ENCODE measurements around the gene LRRC7. TPM values are rescaled to one million over a fixed set of nuclear protein-coding genes. Genes with fewer than 3 reads are reported as not detected.

The LRRC7 gene
- total RNA-seq, 4 donors from 2014 or later: 0.62 to 2.1 (median 1.3) TPM

DNA sequence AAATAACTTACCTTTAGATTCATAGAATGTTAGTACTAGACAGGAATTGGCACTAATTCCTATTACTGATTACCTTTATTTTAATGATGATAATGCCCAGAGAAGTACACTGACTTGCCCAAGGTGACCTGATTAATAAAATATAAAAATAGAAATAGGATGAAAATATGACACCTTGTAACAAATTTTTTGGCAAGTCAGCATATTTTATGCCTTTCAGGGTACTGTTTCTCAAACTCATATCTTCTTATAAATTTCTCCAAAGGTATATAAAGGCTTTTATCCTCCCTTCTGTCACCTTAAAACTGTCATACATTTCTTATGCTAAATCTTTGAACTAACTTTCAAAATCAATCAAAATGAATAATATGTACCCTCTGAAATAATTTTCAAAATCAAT is 466.2 kb downstream of the LRRC7 start:
- Histone ChIP-seq H3K4me1 (no peaks in the 10 kb centered on the region), H3K9me3 (no peaks in the 10 kb centered on the region), H3K27me3 (no peaks in the 10 kb centered on the region), H3K27ac (no peak overlapping the region), H3K4me3 (no peak overlapping the region), H3K36me3 (no peaks in the 10 kb centered on the region)
- TF ChIP-seq, protein P1, sequence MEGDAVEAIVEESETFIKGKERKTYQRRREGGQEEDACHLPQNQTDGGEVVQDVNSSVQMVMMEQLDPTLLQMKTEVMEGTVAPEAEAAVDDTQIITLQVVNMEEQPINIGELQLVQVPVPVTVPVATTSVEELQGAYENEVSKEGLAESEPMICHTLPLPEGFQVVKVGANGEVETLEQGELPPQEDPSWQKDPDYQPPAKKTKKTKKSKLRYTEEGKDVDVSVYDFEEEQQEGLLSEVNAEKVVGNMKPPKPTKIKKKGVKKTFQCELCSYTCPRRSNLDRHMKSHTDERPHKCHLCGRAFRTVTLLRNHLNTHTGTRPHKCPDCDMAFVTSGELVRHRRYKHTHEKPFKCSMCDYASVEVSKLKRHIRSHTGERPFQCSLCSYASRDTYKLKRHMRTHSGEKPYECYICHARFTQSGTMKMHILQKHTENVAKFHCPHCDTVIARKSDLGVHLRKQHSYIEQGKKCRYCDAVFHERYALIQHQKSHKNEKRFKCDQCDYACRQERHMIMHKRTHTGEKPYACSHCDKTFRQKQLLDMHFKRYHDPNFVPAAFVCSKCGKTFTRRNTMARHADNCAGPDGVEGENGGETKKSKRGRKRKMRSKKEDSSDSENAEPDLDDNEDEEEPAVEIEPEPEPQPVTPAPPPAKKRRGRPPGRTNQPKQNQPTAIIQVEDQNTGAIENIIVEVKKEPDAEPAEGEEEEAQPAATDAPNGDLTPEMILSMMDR (IDR thresholded peaks at IDR 0.05 in 4 of 5, conservative IDR thresholded peaks at IDR 0.05 in 1 of 5): no peak
- TF ChIP-seq POLR2A (IDR thresholded peaks at IDR 0.05): no peak
- DNase-seq: no peak
- in situ Hi-C loops (cut with MboI; ENCODE audit: low sequenced_read_pairs in 4 of 4) (no loop called here), intact Hi-C loops (cut with DNase I; ENCODE audit: low total_unique reads) (no loop called here)
- no peak for ATAC-seq

DNA sequence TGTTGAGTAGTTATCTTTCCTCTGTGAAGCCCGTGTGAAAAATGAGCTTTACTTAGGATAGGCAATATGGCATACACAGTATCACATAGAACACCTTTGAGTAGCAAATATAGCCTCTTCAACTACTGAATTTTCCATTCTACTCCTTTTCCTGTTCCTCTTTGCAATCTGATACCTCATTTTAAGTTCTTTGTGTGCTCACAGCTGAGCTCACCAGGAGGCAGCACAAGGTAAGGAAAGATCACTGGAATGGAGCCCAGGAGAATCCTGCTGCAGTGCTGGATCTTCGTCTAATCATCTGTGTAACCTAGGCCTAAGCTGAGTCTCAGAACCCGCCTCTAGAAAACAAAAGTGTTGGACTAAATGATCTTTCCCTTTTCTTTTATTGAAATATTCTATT is 466.7 kb downstream of the LRRC7 start:
- no peak overlapping the region for H3K27ac ChIP-seq
- H3K27me3 ChIP-seq: no peaks in the 10 kb centered on the region
- no peaks in the 10 kb centered on the region for H3K36me3 ChIP-seq
- no peaks in the 10 kb centered on the region for H3K4me1 ChIP-seq
- ATAC-seq (no peak), DNase-seq (no peak)
- intact Hi-C loops (cut with DNase I; ENCODE audit: low total_unique reads) (no loop called here), in situ Hi-C loops (cut with MboI; ENCODE audit: low sequenced_read_pairs in 4 of 4) (no loop called here)
- TF ChIP-seq, protein P1 (IDR thresholded peaks at IDR 0.05 in 4 of 5, conservative IDR thresholded peaks at IDR 0.05 in 1 of 5): no peak
- no peak for TF ChIP-seq POLR2A (IDR thresholded peaks at IDR 0.05)
- H3K4me3 ChIP-seq: no peak overlapping the region
- no peaks in the 10 kb centered on the region for H3K9me3 ChIP-seq

DNA sequence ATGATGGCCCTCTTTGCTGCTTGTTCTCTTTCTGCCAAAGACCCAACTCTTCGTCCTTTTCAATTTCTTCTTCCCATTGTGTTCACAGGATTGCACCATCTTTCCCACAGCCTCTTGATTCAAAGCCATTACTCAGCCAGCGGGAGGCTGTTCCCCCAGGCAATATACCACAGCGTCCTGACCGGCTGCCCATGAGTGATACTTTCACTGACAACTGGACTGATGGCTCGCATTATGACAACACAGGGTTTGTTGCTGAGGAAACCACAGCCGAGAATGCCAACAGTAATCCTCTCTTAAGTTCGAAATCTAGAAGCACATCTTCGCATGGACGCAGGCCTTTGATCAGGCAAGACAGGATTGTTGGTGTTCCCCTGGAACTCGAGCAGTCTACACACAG is 470.3 kb downstream of the LRRC7 start:
- H3K27ac ChIP-seq: no peak overlapping the region
- DNase-seq (no peak), ATAC-seq (no peak)
- no peaks in the 10 kb centered on the region for H3K36me3 ChIP-seq
- H3K4me1 ChIP-seq: no peaks in the 10 kb centered on the region
- no peaks in the 10 kb centered on the region for H3K9me3 ChIP-seq
- in situ Hi-C loops (cut with MboI; ENCODE audit: low sequenced_read_pairs in 4 of 4) (no loop called here), intact Hi-C loops (cut with DNase I; ENCODE audit: low total_unique reads) (no loop called here)
- H3K27me3 ChIP-seq: no peaks in the 10 kb centered on the region
- no peak overlapping the region for H3K4me3 ChIP-seq
- TF ChIP-seq POLR2A (IDR thresholded peaks at IDR 0.05): no peak
- TF ChIP-seq, protein P1 (IDR thresholded peaks at IDR 0.05 in 4 of 5, conservative IDR thresholded peaks at IDR 0.05 in 1 of 5): no peak

DNA sequence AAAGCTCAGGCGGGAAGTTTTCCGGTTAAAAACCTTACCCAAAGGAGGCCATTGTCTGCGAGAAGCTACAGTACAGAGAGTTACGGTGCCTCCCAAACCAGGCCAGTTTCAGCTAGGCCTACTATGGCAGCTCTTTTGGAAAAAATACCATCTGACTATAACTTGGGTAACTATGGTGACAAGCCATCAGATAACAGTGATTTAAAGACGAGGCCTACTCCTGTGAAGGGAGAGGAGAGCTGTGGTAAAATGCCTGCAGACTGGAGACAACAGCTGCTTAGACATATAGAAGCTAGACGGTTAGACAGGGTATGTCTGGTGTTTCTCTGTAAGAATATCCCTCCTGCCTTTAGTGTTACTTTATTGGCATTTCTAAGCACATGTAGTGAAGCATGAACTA is 471.8 kb downstream of the LRRC7 start:
- intact Hi-C loops (cut with DNase I; ENCODE audit: low total_unique reads) (no loop called here), in situ Hi-C loops (cut with MboI; ENCODE audit: low sequenced_read_pairs in 4 of 4) (no loop called here)
- TF ChIP-seq, protein P1 (IDR thresholded peaks at IDR 0.05 in 4 of 5, conservative IDR thresholded peaks at IDR 0.05 in 1 of 5): no peak
- TF ChIP-seq POLR2A (IDR thresholded peaks at IDR 0.05): no peak
- DNase-seq: no peak
- Histone ChIP-seq H3K27me3 (no peaks in the 10 kb centered on the region), H3K36me3 (no peaks in the 10 kb centered on the region), H3K9me3 (no peaks in the 10 kb centered on the region), H3K4me3 (no peak overlapping the region), H3K27ac (no peak overlapping the region), H3K4me1 (no peaks in the 10 kb centered on the region)
- no peak for ATAC-seq

DNA sequence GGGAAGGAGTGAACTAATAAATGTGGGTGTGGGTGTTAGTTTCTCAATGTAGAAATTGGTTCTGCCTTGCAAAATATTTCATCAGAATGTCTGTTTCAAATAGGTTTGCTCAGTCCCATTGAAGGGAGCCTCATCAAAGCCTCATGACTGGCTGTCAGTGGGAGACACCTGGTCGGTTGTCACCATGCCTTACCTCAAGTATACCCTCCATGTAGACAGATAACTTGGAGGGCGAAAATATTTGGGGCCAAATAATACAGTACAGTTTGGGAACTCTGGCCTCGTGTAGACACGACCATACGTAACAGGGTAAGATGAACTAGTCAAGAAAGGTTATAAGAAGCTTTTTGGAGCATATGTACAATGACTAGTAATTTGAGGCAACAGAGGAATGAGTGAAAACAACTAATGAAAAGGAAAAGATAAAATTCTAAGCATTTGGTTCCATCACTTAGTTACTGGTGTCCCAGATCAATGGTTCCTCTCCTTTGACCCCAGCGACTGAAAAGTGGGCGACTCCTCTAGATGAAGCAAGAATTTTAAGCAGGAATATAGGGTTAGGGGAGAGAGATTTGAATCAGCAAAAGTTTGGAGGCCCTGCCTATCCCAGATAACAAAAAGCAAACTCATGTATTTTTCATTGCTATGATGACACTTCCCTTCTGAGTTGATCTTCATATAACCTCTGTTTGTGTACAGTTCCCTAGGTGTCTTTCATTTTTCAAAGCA is 473.8 kb downstream of the LRRC7 start:
- in situ Hi-C loops (cut with MboI; ENCODE audit: low sequenced_read_pairs in 4 of 4): no loop called here
- Histone ChIP-seq H3K27ac (no peak overlapping the region), H3K9me3 (no peaks in the 10 kb centered on the region), H3K36me3 (no peaks in the 10 kb centered on the region), H3K4me3 (no peak overlapping the region), H3K4me1 (no peaks in the 10 kb centered on the region), H3K27me3 (no peaks in the 10 kb centered on the region)
- ATAC-seq: no peak
- DNase-seq: no peak
- no peak for TF ChIP-seq POLR2A (IDR thresholded peaks at IDR 0.05)
- TF ChIP-seq, protein P1 (IDR thresholded peaks at IDR 0.05 in 4 of 5, conservative IDR thresholded peaks at IDR 0.05 in 1 of 5): no peak
- intact Hi-C loops (cut with DNase I; ENCODE audit: low total_unique reads): no loop called here

Data from gastrocnemius medialis (tissue), 4 donors.